HG03175 (cell line): ENCODE results near the gene CARD11.
"Not testable (repeated sequence)": the region's sequence is repeated elsewhere in the genome, so short reads cannot be mapped to it uniquely, and the experiment has no call there.

Experiments used
- ATAC-seq: cut with Tn5 transposase; IDR thresholded peaks from one replicate; pipeline ENCODE4 v1.9.1; 2021; ENCODE audit warnings: mild to moderate bottlenecking, moderate library complexity; ENCODE audit not compliant: unreplicated experiment

CARD11 gene

DNA sequence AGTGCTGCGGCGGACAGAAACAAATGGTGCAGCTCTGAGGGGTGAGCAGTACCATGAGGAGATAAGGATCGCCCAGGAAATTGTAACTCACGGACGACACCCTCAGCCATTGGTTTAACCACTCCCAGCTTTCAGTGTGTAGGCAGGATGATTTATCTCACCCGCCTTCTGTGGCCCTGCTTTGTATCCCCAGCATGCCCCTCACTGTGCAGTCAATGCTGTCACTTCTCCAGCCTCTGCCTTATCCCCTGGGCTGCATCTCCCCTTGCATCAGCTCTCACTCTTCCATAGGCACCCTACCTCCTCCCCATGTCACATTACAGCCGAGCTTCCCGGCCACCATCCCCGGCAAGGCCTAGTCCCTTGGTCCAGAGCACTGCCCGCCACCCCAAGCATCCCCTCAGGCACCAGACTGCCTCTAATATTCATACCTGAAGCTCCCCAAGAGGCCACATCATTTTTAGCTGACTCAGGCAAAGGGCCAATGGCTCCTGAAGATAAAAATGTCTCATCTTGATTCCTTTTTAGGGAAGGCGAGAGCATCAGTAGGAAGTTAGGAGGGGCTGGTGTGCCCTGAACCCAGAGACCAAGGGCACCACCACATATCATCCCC, 77.1 kb downstream of the CARD11 start:
- ATAC-seq: no peak

- ATAC-seq: no peak
These were observed 77.9 kb downstream of the CARD11 start for GRCh38 chr7:2965745-2966270.

DNA sequence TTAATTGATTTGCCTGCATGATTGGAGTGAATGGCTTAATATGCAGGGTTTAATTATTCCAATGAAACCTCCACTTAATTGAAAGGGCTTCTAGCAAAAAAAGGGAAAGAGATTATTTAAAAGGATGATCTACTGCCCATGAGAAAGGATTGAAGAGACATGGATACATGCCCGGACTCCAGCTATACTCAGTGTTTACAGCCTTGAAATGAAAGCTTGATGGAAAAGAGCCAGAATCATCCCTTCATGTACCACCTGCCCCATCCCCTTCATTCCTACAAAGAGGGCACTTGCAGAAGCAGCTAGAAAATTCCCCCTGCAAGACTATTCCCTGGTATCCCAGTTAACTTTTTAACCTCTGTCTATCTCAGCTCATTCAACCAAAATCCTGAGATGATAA, 78.4 kb downstream of the CARD11 start:
- ATAC-seq: no peak

GRCh38 chr7:2964208-2964607, 79.5 kb downstream of the CARD11 start:
- ATAC-seq: no peak

GRCh38 chr7:2962865-2963264, 80.8 kb downstream of the CARD11 start:
- ATAC-seq: no peak

DNA sequence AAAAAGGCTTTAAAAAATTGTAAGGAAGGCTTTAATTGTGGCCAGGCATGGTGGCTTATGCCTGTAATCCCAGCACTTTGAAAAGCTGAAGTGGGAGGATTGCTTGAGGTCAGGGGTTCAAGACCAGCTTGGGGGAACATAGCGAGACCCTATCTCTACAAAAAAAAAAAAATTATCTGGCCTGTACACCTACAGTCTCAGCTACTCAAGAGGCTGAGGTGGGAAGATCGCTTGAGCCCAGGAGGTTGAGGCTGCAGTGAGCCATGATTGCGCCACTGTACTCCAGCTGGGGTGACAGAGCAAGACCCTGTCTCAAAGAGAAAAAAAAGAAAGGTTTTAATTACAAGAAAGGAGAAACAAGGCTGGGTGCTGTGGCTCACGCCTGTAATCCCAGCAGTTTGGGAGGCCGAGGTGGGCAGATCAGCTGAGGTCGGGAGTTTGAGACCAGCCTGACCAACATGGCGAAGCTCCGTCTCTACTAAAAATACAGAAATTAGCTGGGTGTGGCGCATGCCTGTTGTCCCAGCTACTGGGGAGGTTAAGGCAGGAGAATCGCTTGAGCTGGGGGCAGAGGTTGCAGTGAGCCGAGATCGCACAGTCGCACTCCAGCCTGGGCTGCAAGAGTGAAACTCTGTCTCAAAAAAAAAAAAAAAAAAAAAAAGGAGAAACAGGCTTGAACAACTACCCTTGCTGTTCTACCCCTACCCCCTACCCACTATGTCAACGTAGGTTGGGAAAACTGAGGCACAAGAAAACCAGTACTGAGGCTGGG, 83.7 kb downstream of the CARD11 start:
- no peak for ATAC-seq

- no peak for ATAC-seq
These were observed 84.5 kb downstream of the CARD11 start for GRCh38 chr7:2959103-2959680.

- no peak for ATAC-seq
These were observed 85.1 kb downstream of the CARD11 start for GRCh38 chr7:2958416-2959102.

DNA sequence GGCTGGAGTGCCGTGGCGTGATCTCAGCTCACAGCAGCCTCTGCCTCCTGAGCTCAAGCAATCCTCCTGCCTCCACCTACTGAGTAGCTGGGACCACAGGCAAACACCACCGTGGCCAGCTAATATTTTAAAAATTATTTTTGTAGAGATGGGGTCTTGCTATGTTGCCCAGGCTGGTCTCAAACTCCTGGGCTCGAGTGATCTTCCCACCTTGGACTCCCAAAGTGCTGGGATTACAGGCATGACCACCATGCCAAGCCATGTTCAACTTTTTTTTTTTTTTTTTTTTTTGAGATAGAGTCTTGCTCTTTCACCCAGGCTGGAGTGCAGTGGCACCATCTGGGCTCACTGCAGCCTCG, 86.3 kb downstream of the CARD11 start:
- not testable (repeated sequence) for ATAC-seq

DNA sequence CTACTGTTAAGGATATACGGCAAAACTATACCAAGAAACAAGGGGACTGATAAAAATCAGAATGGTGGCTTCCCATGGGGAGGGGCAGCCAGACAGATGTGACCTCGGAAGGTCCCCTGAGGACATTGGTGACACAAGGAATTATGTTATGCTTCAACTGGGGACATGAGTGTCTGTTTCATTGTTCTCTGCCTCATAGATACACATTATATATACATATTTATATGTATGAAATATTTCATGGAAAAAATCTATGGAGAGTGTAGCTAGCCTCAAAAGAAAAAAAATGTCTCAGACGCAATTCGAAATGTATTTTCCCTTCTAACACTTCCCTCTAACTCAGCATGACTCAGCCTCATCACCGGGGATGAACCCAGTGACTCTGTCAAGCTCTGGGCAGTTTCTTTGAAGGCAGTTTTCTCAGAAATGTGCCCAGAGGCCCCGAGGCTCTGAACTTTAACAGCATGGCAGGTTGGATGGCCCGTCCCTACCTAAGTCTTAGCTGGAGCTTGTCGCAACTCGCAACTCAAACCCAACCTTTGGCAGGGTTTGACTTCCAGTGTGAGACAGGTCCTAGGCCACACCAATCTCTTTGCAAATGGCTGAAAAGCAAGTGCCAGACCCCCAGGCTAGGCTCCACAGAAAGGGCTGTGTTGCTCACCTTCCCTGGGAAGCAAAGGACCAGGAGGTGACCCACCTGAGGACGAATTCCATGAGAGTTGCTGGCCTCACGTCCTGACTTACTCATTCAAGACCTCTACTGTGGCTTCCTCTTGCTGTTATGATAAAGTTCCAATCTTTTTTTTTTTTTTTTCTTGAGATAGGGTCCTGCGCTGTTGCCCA, 86.9 kb downstream of the CARD11 start:
- ATAC-seq: no peak

DNA sequence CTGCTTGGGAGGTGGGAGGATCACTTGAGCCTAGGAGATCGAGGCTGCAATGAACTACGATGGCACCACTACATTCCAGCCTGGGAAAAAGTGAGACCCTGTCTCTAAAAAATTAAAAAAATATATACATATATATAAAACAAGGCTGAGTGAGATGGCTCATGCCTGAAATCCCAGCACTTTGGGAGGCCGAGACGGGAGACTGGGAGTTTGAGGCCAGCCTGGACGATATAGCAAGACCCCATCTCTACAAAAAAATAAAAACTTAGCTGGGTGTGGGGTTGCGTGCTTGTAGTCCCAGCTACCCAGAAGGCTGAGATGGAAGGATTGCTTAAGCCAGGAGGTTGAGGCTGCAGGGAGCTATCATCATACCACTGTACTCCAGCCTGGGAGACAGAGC, 87.6 kb downstream of the CARD11 start:
- ATAC-seq: no peak

DNA sequence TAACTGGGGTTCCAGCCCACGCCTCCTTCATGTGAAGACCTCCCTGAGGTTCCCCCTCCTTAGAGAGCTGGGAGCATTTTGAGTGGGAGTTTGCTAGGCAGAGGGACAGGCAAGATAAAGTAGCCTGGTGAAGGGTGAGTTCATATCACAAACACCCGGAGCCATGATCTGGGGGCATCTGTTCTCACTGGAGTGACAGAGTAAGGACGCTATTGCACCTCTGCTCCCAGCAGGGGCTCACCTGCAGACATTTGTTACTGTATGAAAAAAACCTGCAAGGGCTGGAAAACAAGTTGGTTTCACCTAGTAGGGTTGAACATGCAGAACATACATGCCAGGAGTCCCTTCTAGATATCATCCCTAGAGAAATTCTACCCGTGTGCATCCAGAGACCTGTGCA, 88.4 kb downstream of the CARD11 start:
- ATAC-seq: no peak

GRCh38 chr7:2954433-2954853, 89.2 kb downstream of the CARD11 start:
- ATAC-seq: no peak

DNA sequence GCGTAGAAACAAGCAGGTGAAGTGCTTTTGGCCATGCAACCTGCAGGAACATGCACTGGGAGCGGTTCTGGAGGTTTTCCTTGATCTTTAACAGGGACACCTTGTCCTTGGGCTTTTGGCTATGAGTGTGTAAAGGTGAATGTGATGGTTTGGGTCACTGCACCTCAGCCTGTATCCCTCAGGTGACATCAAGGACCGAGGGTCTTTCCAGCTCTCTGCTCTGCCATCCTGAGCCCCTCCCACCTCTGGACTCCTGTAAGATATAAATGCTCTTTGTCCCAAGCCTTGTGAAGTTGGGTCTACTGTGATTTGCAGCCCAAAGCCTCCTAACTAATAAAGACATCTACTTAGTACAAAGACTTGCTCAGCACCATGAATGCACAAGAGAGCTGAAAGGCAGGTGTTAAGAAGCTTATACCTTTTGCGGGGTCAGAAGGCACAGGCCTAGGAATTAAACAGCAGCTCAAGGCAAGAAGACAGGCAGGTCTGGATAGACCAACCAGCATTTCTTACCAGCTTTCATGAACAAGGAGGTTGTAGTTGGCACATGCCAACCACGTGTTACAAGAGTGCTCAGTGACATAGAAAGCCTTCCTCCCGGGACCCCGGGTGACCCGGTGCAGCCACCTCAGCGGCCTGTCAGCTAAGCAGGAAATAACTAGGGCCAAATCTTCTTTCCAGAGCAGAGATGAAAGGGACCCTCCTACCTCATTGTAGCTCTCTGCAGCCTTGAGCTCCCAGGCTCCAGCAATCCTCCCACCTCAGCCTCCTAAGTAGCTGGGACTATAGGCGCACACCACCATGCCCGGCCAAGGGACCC, 89.9 kb downstream of the CARD11 start:
- no peak for ATAC-seq

DNA sequence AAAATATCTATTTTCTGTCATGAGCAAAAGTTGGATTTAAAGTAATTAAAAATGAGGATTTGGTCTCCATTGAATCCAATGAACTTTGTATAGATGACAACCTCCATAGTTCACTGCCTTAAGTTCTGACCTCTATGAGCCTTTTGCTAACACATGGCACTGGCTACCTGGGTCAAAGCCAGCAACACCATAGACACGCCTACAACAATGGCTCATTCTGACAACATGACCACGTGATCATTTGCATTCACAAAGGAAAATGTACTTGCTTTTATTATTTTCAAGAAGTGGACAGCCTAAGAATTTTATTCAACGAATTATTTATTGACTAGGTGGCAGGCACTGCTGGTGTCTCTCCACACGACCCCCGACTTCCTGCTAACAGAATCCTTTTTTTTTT, 90.6 kb downstream of the CARD11 start:
- no peak for ATAC-seq

GRCh38 chr7:2952316-2952715, 91.4 kb downstream of the CARD11 start:
- ATAC-seq: no peak

DNA sequence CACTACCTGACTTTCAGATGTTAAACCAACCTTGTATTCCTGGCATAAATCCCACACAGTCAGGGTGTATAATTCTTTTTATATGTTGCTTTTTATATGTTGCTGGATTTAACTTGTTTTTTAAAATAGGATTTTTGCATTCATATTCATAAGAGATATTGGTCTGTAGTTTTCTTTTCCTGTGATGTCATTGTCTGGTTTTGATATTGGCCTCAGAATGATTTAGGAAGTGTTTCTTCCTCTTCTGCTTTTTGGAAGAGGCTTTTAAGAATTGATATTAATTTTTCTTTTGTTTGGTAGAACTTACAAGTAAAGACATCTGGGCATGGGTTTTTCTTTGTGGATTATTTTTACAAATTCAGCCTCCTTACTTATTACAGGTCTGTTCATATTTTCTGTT, 93.1 kb downstream of the CARD11 start:
- no peak for ATAC-seq

DNA sequence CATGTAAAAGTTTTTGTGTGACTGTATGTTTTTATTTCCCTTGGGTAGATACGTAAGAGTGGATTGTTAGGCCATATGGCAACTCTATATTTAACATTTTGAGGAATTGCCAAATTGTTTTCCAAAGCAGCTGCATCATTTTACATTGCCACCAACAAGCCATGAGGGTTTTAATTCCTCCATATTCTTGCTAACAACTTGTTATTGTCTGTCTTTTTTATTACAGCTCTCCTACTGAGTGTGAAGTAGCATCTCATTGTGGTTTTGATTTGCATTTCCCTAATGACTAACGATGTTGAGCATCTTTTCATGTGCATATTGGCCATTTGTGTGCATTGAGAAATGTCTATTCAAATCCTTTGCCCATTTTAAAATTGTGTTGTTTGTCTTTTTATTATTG, 94.9 kb downstream of the CARD11 start:
- no peak for ATAC-seq

DNA sequence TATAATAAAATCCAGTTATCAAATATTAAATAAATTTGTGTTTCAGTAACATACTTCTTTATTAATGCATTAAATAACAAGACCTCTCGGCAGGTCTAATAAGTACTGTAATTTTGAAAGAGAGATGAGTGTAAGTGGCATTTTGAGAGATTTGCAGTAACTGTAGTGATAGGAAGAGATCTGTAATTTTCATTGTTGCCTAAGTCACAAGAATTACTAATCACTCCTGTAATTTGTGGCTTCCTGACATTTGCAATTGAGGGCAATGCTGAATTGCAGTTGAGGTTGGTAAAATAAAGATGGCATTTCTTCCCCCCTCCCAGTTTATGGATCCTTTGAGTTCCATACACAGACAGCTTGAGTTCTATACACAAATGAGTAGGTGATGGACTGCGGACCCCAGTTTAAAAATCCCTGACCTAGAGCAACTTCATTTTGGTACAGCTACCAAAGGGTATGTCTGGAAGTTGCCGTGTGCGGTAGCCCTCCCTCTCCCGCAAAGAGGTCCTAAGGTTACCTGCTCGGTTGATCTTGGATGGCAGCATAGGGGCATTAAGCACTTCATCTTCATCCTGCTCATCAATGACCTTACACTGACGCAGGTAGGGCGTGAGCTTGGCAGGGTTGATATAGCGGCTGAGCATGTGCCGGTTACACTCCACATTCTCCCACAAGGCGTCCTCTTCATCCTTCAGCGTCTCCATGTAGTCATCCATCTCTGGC, 96.4 kb downstream of the CARD11 start:
- no peak for ATAC-seq
